Activated CD8-positive, alpha-beta memory T cell treated with anti-CD3 and anti-CD28 coated beads for 48 hours (primary cell): Measurements from ENCODE around the gene LIN7B.
A peak's percentile ranks its signal among the peaks of the same experiment; 100 is the strongest.
"Not testable (repeated sequence)": the region's sequence is repeated elsewhere in the genome, so short reads cannot be mapped to it uniquely, and the experiment has no call there.

Experiments
- DNase-seq, 3 experiments: peaks; one replicate each; pipeline ENCODE4 v3.0.0-alpha.2; 2020; ENCODE audit warnings: low read depth in 2 of 3, low spot score in 2 of 3

Gene LIN7B

DNA sequence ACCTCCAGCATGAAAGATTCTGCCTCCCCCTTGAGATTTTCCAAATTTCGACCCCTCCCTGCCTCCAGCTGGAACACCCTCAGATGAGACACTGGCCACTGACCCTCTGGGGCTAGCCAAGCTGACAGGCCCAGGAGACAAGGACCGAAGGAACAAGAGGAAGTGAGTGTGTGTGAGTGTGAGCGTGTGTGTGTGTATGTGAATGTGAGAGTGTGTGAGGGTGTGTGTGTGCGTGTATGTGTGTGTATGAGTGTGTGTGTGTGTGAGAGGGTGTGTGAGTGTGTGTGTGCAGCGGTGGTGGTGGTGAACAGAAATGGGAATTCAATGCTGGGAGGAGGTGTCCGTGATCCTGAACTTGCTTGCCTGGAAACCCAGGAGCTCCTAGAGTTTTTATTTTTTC is 27.2 kb downstream of the LIN7B start:
- DNase-seq: no peak

GRCh38 chr19:49142866-49143335 is 28.7 kb downstream of the LIN7B start:
- peak in 1 of 3 experiments; percentile 53 for DNase-seq

GRCh38 chr19:49145573-49146407 is 31.6 kb downstream of the LIN7B start:
- DNase-seq: peak; percentile 60 to 88 (median 85)

- DNase-seq: not testable (repeated sequence)
Measured at GRCh38 chr19:49146408-49146770, 32.2 kb downstream of the LIN7B start.

GRCh38 chr19:49148044-49148682 is 34.0 kb downstream of the LIN7B start:
- DNase-seq: no peak

DNA sequence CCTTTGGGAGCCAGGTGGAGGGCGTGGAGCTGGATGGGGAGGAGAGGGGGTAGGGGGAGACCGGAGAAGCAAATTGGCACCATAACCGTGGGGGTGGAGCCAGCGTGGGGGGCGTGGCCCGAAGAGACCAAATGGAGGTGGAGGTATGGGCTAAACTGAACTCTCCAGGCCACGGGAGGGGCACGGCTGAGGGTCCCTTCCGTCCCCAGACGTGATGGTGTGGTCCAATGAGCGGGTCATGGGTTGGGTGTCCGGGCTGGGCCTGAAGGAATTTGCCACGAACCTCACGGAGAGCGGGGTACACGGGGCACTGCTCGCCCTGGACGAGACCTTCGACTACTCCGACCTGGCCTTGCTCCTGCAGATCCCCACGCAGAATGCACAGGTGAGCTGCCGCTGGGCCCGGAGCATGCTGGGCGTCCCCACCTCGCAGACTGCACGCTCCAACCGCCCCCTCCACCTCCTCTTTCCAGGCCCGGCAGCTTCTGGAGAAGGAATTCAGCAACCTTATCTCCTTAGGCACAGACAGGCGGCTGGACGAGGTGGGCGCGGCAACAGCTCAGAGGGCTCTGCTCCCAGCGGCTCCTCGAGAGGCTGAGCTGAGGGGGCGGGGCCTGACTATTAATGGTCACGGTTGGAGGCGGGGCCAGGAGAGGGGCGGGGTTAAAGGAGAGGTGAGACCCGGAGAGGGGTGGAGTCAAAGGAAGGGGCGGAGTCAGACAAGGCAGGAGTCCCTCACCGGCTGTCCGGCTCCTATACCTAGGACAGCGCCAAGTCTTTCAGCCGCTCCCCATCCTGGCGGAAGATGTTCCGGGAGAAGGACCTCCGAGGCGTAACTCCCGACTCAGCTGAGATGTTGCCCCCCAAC is 34.8 kb downstream of the LIN7B start:
- DNase-seq: peak; percentile 56 to 66 (median 64)

DNA sequence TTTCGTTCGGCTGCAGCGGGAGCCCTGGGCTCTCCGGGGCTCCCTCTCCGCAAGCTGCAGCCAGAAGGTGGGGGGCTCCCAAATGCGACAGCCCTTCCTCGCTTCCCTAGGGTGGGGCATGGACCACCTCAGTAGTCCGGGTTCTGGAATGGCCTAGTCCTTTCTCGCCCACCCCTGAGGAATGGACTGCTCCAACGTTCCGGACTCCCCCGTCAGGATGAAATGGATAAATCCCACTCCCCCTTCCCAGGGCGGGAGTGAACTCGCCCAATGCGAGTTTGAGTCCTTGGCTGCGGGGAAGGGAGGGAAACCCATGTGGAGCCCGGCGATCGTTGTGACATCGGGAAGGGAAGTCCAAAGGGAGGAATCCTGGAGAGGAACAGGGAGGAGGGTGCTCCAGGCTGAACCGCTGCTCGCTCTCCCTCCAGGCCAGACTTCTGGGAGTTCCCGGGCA is 35.5 kb downstream of the LIN7B start:
- DNase-seq: no peak

DNA sequence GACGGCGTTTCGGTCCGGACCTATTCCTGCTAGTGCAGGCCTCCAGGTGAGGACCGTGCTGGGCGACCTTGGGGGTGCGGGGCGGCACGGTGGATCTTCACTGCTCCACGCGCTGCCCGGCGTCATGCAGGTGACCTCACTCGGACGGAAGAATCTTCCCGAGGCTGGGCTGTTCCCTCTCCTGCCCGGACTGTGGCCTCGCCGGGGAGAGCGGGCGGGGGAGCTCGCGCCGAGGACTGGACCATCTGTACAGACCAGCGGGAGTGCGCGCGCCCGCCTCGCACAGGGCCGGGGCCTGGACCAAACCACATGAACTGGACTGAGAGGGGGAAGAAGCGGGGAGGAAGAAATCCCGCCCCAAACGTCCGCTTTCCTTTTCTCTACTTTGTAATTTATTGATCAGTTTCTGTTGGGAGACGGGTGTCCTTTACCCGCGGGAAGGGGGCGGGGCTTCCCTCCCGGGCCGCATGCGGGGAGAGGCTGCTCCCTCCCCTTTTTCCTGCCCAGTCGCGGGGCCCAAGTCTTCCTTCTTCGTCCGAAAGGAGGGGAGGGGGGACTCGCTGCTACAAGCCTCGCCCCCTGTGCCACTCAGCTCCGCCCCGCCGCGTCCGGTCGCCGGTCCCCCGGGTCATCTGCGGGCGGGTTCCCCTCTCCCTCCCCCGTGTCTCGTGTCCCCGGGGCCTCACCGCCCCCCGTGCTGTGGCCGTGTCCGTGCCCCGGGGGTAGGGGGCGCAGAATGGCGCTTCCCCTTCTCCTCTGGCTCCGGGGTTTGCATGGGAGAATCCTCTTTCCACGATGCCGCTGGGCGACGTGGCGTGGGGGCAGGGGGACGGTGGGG is 36.2 kb downstream of the LIN7B start:
- DNase-seq: no peak

DNA sequence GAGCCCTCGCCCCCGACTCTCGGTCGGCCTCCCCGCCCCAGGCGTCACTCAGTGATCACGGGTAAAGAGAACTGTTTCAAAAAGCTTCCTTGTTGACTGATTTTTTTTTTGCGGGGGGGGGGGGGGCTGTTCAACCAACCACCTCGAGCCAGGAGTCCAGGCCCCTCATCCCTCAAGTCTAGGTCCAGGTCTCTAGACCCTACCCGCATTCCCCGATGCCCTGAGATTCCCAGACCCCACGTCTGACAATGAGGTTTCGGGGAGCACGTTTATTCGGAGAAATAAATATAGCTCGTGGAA is 36.7 kb downstream of the LIN7B start:
- DNase-seq: no peak

DNA sequence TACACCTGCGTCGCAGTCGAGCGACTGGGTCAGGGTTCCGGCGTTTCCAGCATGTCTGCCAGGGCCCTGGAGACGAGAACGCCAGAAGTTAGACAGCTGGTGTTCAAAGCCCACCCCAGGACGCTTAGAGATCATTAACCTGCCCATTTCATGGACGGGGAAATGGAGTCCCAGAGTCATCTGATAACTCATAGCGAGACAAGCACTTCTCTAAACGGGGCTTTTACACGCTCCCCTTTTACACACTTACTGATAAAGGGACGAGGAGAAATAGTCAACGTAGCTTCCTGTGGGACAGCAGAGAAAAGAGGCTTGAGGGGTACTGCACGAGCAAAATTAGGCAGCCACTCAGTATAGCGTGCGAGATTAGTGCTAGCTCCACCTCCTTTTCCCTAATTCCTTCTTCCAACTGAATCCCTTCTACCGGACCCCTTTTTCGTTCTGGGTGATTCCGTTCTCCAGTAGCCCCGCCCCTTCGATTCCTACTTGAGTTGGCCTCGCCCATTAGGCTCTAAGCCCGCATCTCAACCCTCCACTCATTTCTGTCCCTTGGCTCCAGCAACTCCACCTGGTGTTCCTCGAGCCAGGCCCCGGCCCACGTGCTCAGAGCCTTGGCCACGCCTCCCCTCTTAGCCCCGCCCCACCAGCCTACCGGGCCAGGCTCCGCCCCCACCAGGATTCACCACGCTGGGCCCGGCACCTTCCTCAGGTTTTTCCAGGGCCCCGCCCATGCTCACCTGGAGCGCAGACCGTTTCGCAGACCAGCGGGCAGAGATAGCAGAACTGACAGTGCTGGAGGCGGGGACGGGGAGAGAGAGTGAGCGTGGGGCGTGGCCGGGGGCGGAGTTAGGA is 37.3 kb downstream of the LIN7B start:
- no peak for DNase-seq

DNA sequence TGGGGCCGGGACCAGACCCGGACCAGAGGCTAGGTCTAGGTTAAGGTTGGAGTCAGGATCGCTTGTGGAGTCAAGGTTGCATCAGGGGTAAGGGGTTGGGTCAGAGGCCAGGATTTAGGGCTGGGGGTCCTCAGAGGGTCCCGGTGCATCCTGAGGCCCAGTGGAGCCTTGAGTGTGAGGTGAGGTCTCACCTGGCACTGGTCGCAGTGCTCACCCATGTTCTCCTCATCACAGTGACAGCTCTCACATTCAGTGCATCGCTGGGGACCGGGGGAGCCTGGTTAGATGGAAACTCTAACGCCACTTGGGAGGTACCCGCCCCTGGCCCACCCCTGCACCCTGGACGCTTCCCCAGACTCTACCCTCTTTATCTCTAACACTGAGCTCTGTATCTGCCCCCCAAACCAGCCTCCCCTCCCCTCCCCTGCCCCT is 38.0 kb downstream of the LIN7B start:
- no peak for DNase-seq

GRCh38 chr19:49153167-49153809 is 39.1 kb downstream of the LIN7B start:
- DNase-seq: no peak

GRCh38 chr19:49154279-49154678 is 40.1 kb downstream of the LIN7B start:
- DNase-seq: no peak

- DNase-seq: no peak
Measured at GRCh38 chr19:49155005-49155819, 41.0 kb downstream of the LIN7B start, which contains the start of gene HRC. Gene HRC (minus strand): TSS chr19:49155396. CDS start chr19:49155237, 159 bp downstream.

DNA sequence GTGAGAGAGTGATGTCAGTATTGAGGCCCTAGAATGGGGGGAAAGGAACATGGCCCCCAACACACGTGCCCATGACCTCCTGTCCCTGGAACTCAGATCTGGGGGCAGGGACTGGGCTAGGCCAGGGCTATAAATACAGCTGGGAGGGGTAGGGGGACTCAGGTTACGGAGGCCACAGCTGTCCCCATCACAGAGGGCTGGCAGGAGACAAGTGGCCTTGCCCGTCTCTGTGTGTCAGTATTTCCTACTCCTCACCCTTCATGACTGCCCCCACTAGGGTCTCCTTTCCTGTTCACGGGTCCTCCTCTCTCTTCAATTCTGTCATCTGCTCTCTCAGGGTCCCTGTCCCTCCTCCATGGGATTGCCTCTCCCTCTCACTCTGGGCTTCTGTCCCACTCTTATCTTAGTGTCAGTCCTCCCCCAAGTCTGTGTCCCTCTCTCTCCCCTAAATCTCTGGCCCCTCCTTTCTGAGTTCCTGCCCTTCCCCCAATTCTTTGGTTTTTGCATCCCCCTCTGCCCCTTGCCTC is 41.7 kb downstream of the LIN7B start:
- no peak for DNase-seq

GRCh38 chr19:49157445-49158224 is 43.5 kb downstream of the LIN7B start, which contains the start of gene TRPM4:
Gene TRPM4 (plus strand): TSS chr19:49157792. CDS start chr19:49157867, 75 bp downstream.
- no peak for DNase-seq
